Vagina (tissue), 2 donors: ENCODE data around the gene RNASE7. TPM values are rescaled to one million over a fixed set of nuclear protein-coding genes. Genes with fewer than 3 reads are reported as not detected.

Experiments
- DNase-seq, 2 donors: peaks; one replicate each; pipeline ENCODE4 v3.0.0-alpha.2; 2017; ENCODE audit errors: extremely low spot score in 2 of 2
- H3K27ac ChIP-seq: fragments of 200-600 bp; sonication (generic); one replicate; pipeline ENCODE4 v1.5.1; 2019
- H3K27me3 ChIP-seq: fragments of 200-600 bp; sonication (generic); one replicate; pipeline ENCODE4 v1.5.1; 2019
- H3K36me3 ChIP-seq, 2 donors: fragments of 200-600 bp; sonication (generic); one replicate each; pipeline ENCODE4 v1.5.1; 2017 to 2019
- H3K4me1 ChIP-seq: fragments of 200-600 bp; sonication (generic); one replicate; pipeline ENCODE4 v1.5.1; 2019
- H3K4me3 ChIP-seq, 2 donors: fragments of 200-600 bp; sonication (generic); 1 replicate in 1 of 2; 2 replicates in 1 of 2; pipeline ENCODE4 v1.5.1; 2016 to 2019
- H3K9me3 ChIP-seq: fragments of 200-600 bp; sonication (generic); one replicate; pipeline ENCODE4 v1.5.1; 2019
- POLR2A ChIP-seq, 2 donors: fragments of 450-650 bp; IDR thresholded peaks; one replicate each; pipeline ENCODE4 v1.6.1; 2017; ENCODE audit warnings: antibody characterized with exemption in 2 of 2, mild to moderate bottlenecking in 2 of 2, moderate library complexity in 2 of 2
- POLR2AphosphoS5 ChIP-seq, 2 donors: sonication (generic); formaldehyde crosslinking; IDR thresholded peaks; one replicate each; pipeline ENCODE4 v1.9.0; 2017; ENCODE audit warnings: antibody characterized with exemption in 2 of 2, mild to moderate bottlenecking in 2 of 2, low read depth in 1 of 2; ENCODE audit not compliant: insufficient read depth in 1 of 2
- intact Hi-C: fragments of 100-400 bp; cut with DNase I; formaldehyde crosslinking; loops from one replicate; pipeline ENCODE4 v1.15.1; 2023
- total RNA-seq: library from RNA; depleted of rRNA; stranded (reverse); fragments of >200 nt; gene quantifications from one replicate; pipeline ENCODE4 v1.2.3, GENCODE V29; 2016
- TF ChIP-seq, protein P1 (sequence below), 3 experiments: fragments of 450-650 bp in 2 of 3; fragments of 200-600 bp in 1 of 3; sonication (generic) in 1 of 3; IDR thresholded peaks; one replicate each; pipeline ENCODE4 v1.5.1; 2017 to 2019; ENCODE audit warnings: antibody characterized with exemption in 3 of 3, mild to moderate bottlenecking in 2 of 3, moderate library complexity in 2 of 3

Gene RNASE7
- total RNA-seq, 1 donor from 2014 or later: 18.2 TPM

DNA sequence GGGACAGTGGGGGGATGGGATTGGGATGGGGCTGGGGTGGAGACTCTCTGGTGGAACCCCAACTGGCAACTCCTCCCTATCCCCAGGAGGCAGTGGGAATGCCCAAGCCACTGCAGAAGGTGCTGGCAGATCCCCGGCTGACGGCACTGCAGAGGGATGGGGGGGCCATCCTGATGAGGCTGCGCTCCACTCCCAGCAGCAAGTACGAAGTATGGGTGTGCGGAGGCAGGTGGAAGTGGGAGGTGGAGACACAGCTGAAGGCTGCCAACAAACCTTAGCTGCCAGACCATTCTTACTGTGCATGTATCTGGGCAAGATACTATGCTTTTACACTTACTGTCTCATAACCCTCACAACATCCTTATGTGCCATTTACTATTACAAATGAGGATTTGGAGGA lies 36.1 kb downstream of the RNASE7 start:
- Histone ChIP-seq H3K4me1 (peaks cover 16% of the 10 kb centered on the region), H3K27me3 (no peaks in the 10 kb centered on the region), H3K4me3 (no peak overlapping the region), H3K9me3 (no peaks in the 10 kb centered on the region), H3K27ac (no peak overlapping the region), H3K36me3 (peaks cover 0 to 78% of the 10 kb centered on the region in 2 donors)
- intact Hi-C loops: no loop called here
- TF ChIP-seq POLR2AphosphoS5 (IDR thresholded peaks at IDR 0.05; ENCODE audit: insufficient read depth in 1 of 2, low read depth in 1 of 2): no peak
- no peak for DNase-seq

DNA sequence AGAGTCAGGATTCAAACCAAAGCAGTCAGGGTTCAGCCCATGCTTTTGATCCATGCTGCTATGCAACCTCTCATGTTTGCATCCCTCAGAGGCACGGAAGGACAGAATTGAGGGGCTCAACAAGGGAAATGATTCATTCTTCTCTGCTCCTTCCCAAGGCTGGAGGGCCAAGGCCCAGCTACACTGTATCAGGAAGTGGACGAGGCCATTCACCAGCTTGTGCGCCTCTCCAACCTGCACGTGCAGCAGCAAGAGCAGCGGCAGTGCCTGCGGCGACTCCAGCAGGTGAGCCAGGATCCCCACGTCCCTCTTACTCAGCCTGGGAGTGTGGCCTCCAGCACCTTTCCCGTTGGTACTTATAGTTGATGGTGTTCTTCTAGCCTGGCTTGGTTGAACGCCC lies 36.6 kb downstream of the RNASE7 start:
- no peak overlapping the region for H3K4me3 ChIP-seq
- H3K27me3 ChIP-seq: no peaks in the 10 kb centered on the region
- H3K27ac ChIP-seq: no peak overlapping the region
- no peak for DNase-seq
- H3K4me1 ChIP-seq: peaks cover 16% of the 10 kb centered on the region
- no peaks in the 10 kb centered on the region for H3K9me3 ChIP-seq
- TF ChIP-seq, protein P1, sequence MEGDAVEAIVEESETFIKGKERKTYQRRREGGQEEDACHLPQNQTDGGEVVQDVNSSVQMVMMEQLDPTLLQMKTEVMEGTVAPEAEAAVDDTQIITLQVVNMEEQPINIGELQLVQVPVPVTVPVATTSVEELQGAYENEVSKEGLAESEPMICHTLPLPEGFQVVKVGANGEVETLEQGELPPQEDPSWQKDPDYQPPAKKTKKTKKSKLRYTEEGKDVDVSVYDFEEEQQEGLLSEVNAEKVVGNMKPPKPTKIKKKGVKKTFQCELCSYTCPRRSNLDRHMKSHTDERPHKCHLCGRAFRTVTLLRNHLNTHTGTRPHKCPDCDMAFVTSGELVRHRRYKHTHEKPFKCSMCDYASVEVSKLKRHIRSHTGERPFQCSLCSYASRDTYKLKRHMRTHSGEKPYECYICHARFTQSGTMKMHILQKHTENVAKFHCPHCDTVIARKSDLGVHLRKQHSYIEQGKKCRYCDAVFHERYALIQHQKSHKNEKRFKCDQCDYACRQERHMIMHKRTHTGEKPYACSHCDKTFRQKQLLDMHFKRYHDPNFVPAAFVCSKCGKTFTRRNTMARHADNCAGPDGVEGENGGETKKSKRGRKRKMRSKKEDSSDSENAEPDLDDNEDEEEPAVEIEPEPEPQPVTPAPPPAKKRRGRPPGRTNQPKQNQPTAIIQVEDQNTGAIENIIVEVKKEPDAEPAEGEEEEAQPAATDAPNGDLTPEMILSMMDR (IDR thresholded peaks at IDR 0.05): no peak
- TF ChIP-seq POLR2AphosphoS5 (IDR thresholded peaks at IDR 0.05; ENCODE audit: insufficient read depth in 1 of 2, low read depth in 1 of 2) (no peak), POLR2A (IDR thresholded peaks at IDR 0.05) (no peak)
- intact Hi-C loops: no loop called here
- peaks cover 0 to 81% of the 10 kb centered on the region in 2 donors for H3K36me3 ChIP-seq

DNA sequence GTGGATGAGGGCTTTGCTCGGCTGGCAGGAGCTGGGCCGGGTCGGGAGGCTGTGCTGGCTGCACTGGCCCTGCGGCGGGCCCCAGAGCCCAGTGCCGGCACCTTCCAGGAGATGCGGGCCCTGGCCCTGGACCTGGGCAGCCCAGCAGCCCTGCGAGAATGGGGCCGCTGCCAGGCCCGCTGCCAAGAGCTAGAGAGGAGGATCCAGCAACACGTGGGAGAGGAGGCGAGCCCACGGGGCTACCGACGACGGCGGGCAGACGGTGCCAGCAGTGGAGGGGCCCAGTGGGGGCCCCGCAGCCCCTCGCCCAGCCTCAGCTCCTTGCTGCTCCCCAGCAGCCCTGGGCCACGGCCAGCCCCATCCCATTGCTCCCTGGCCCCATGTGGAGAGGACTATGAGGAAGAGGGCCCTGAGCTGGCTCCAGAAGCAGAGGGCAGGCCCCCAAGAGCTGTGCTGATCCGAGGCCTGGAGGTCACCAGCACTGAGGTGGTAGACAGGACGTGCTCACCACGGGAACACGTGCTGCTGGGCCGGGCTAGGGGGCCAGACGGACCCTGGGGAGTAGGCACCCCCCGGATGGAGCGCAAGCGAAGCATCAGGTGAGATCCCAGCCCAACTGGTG lies 39.5 kb downstream of the RNASE7 start:
- DNase-seq: no peak
- Histone ChIP-seq H3K9me3 (no peaks in the 10 kb centered on the region), H3K27ac (no peak overlapping the region), H3K4me3 (no peak overlapping the region), H3K4me1 (peaks cover 6% of the 10 kb centered on the region), H3K36me3 (peaks cover 0 to 83% of the 10 kb centered on the region in 2 donors), H3K27me3 (no peaks in the 10 kb centered on the region)
- TF ChIP-seq POLR2A (IDR thresholded peaks at IDR 0.05) (no peak), POLR2AphosphoS5 (IDR thresholded peaks at IDR 0.05; ENCODE audit: insufficient read depth in 1 of 2, low read depth in 1 of 2) (no peak)
- TF ChIP-seq, protein P1 (IDR thresholded peaks at IDR 0.05): no peak
- intact Hi-C loops: no loop called here

DNA sequence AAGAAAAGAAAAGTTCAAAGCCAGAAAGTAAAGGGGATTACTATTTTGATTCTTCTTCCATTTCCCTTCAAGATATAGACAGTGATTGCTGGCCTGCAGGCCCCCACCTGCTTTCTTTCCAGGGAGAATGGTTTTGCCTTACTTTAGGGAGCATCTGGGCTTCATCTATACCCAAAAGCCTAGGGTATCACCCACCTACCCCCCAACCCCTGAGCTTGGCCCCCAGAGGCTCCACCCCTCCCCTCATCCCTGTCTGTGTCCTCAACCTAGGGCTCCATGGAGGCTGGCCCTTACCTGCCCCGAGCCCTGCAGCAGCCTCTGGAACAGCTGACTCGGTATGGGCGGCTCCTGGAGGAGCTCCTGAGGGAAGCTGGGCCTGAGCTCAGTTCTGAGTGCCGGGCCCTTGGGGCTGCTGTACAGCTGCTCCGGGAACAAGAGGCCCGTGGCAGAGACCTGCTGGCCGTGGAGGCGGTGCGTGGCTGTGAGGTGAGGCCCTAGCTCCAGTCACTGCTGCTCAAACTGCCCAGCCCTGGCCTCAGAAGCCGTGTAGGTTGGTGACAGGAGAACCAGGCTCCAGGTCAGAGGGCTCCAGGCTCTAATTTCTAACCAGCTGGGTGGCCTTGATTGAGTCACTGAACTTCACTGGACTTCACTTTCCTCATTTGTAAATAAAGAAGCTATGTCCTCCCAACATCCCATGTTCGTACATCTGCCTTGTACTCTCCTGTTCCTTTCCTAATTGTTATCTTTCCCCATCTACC lies 41.6 kb downstream of the RNASE7 start:
- no peak overlapping the region for H3K27ac ChIP-seq
- peaks cover 0 to 73% of the 10 kb centered on the region in 2 donors for H3K36me3 ChIP-seq
- TF ChIP-seq, protein P1 (IDR thresholded peaks at IDR 0.05): no peak
- no peak overlapping the region for H3K4me3 ChIP-seq
- no peak for DNase-seq
- intact Hi-C loops: no loop called here
- H3K9me3 ChIP-seq: no peaks in the 10 kb centered on the region
- peaks cover 6% of the 10 kb centered on the region for H3K4me1 ChIP-seq
- no peaks in the 10 kb centered on the region for H3K27me3 ChIP-seq

DNA sequence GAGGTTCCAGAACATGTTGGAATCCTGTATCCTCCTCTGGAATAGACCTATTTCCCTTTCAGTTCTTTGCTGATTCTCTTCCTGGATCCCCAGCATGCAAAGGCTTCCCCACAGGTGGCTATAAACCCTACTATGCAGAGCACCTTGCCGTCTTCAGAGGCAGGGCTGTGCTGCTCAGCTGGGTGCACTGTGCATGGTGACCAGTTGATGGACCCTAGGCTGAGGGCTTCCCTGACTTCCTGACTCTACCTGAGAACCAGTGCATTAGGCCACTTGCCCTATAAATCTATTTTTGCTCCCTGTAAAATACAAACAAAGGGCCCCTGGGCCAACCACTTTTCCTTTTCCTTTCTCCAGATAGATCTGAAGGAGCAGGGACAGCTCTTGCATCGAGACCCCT lies 42.2 kb downstream of the RNASE7 start:
- Histone ChIP-seq H3K4me1 (peaks cover 6% of the 10 kb centered on the region), H3K9me3 (no peaks in the 10 kb centered on the region), H3K4me3 (no peak overlapping the region), H3K27ac (no peak overlapping the region), H3K27me3 (no peaks in the 10 kb centered on the region), H3K36me3 (peaks cover 0 to 66% of the 10 kb centered on the region in 2 donors)
- intact Hi-C loops: no loop called here
- no peak for DNase-seq
- no peak for TF ChIP-seq POLR2A (IDR thresholded peaks at IDR 0.05)
